GM21390 (cell line): Measurements from ENCODE around the gene OMA1.
"Not testable (repeated sequence)": the region's sequence is repeated elsewhere in the genome, so short reads cannot be mapped to it uniquely, and the experiment has no call there.

ENCODE experiments used
- ATAC-seq: cut with Tn5 transposase; IDR thresholded peaks from one replicate; pipeline ENCODE4 v1.9.1; 2021; ENCODE audit not compliant: unreplicated experiment

Gene OMA1

GRCh38 chr1:58546520-58547308, at the start of gene OMA1:
Gene OMA1 (minus strand): TSS chr1:58546726. CDS start chr1:58539294, 7,432 bp downstream.
- ATAC-seq, result peak; percentile 97

- ATAC-seq, result no peak
Measured at GRCh38 chr1:58594546-58594945, 48.0 kb upstream of the OMA1 start.

GRCh38 chr1:58592522-58593134, 46.1 kb upstream of the OMA1 start:
- ATAC-seq, result no peak

GRCh38 chr1:58591806-58592205, 45.3 kb upstream of the OMA1 start:
- ATAC-seq, result no peak

- ATAC-seq, result no peak
Measured at GRCh38 chr1:58590019-58590418, 43.5 kb upstream of the OMA1 start.

GRCh38 chr1:58588396-58588795, 41.9 kb upstream of the OMA1 start:
- no peak for ATAC-seq

- ATAC-seq, result no peak
Measured at GRCh38 chr1:58587667-58588066, 41.1 kb upstream of the OMA1 start.

GRCh38 chr1:58586271-58586670, 39.7 kb upstream of the OMA1 start:
- ATAC-seq, result no peak

- ATAC-seq, result no peak
Measured at GRCh38 chr1:58585581-58586151, 39.1 kb upstream of the OMA1 start.

GRCh38 chr1:58585166-58585565, 38.6 kb upstream of the OMA1 start:
- no peak for ATAC-seq

- peak; percentile 74 for ATAC-seq
Measured at GRCh38 chr1:58584082-58584895, 37.8 kb upstream of the OMA1 start.

GRCh38 chr1:58583496-58583895, 37.0 kb upstream of the OMA1 start:
- ATAC-seq, result no peak

GRCh38 chr1:58582143-58582542, 35.6 kb upstream of the OMA1 start:
- ATAC-seq, result not testable (repeated sequence)

GRCh38 chr1:58581641-58582040, 35.1 kb upstream of the OMA1 start:
- ATAC-seq, result no peak

GRCh38 chr1:58580186-58580585, 33.7 kb upstream of the OMA1 start:
- ATAC-seq, result no peak

- ATAC-seq, result no peak
Measured at GRCh38 chr1:58577654-58578030, 31.1 kb upstream of the OMA1 start.

- ATAC-seq, result no peak
Measured at GRCh38 chr1:58576727-58577653, 30.5 kb upstream of the OMA1 start, which contains the start of gene TACSTD2. Gene TACSTD2 (minus strand): TSS chr1:58577252. CDS start chr1:58577156, 96 bp downstream.

- no peak for ATAC-seq
Measured at GRCh38 chr1:58576325-58576726, 29.8 kb upstream of the OMA1 start.

GRCh38 chr1:58575551-58576324, 29.2 kb upstream of the OMA1 start:
- no peak for ATAC-seq
